ENCODE measurements around the gene ELK4.

The ELK4 gene

DNA sequence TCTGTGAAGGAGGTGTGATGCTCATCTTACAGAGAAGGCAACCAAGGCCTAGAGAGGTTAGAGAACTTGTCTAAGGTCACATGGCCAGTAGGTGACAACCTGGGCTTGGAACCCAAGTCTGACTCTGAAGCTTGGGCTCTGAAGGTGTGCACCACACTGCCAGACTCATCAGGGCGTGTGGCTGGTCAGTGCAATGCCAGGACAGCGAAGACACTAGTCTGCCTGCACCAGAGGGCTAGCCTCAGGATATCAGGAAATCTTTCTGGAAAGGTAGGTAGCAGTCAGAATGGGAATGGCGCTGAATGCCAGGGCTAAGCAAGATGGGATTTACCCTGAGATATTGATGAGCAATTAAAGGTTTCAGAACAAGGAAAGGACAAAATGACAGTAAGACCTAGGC lies 34.9 kb downstream of the ELK4 start:
- in situ Hi-C loops (cut with MboI; ENCODE audit: low pct_unique_long_range_greater_than_20kb, low sequenced_read_pairs, unreplicated experiment), result loop anchor here (5.0 kb wide), 1 partner anchor 35 kb away; the partner anchor contains the start of gene ELK4
- no peak for DNase-seq (ENCODE audit: low spot score)
- TF ChIP-seq CTCF (IDR thresholded peaks at IDR 0.05; ENCODE audit: extremely low read depth, insufficient read depth, missing control alignments), result no peak

DNA sequence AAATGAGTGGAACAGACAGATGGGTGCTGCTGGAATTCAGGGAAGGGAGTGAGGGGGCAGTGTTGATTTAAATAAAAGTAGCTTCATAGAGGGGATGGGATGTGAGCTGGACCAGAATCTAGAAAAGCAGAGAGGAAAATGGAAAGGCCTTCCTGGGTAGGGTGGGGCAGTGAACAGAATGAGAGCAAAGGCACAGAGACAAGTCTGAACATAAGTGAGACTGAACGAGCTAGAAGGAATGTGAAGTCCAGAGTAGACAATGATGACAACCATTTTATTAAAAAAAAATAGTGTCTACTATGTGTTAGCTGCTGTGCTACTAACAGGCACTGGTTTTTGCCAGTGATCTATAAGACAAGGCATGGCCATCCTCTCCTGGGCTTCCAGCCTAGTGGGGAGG lies 36.0 kb downstream of the ELK4 start:
- TF ChIP-seq CTCF (IDR thresholded peaks at IDR 0.05; ENCODE audit: extremely low read depth, insufficient read depth, missing control alignments), result no peak
- DNase-seq (ENCODE audit: low spot score), result no peak
- in situ Hi-C loops (cut with MboI; ENCODE audit: low pct_unique_long_range_greater_than_20kb, low sequenced_read_pairs, unreplicated experiment), result loop anchor here (5.0 kb wide), 1 partner anchor 36 kb away; the partner anchor contains the start of gene ELK4

GRCh38 chr1:205595435-205595834 lies 36.4 kb downstream of the ELK4 start:
- no peak for TF ChIP-seq CTCF (IDR thresholded peaks at IDR 0.05; ENCODE audit: extremely low read depth, insufficient read depth, missing control alignments)
- in situ Hi-C loops (cut with MboI; ENCODE audit: low pct_unique_long_range_greater_than_20kb, low sequenced_read_pairs, unreplicated experiment), result loop anchor here (5.0 kb wide), 1 partner anchor 37 kb away; the partner anchor contains the start of gene ELK4

DNA sequence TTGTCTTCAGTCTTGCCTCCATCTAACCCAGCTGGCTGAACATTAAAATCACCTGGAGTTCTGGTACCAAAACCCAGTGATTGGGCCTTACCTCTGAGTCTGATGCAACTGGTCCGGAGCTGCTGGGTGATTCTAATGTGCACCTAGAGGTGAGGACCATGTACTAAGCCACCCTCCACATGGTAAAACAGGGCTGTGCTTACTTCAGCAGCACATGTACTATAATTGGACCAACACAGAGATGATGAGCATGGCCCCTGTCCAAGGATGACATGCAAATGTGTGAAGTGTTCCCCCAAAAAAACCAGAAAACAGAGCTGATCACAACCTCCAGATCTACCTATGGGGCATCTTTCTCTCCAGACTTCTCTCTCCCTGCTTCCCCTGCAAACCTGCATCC lies 37.0 kb downstream of the ELK4 start:
- no peak for TF ChIP-seq CTCF (IDR thresholded peaks at IDR 0.05; ENCODE audit: extremely low read depth, insufficient read depth, missing control alignments)
- no peak for DNase-seq (ENCODE audit: low spot score)
- in situ Hi-C loops (cut with MboI; ENCODE audit: low pct_unique_long_range_greater_than_20kb, low sequenced_read_pairs, unreplicated experiment), result loop anchor here (5.0 kb wide), 1 partner anchor 37 kb away; the partner anchor contains the start of gene ELK4

More at GRCh38 chr1:205595435-205595834, 36.4 kb downstream of the ELK4 start:
- no peak for DNase-seq (ENCODE audit: low spot score)

- DNase-seq (ENCODE audit: low spot score), result no peak
- in situ Hi-C loops (cut with MboI; ENCODE audit: low pct_unique_long_range_greater_than_20kb, low sequenced_read_pairs, unreplicated experiment), result no loop called here
- no peak for TF ChIP-seq CTCF (IDR thresholded peaks at IDR 0.05; ENCODE audit: extremely low read depth, insufficient read depth, missing control alignments)
Measured at GRCh38 chr1:205593967-205594366, 37.8 kb downstream of the ELK4 start.

- no peak for TF ChIP-seq CTCF (IDR thresholded peaks at IDR 0.05; ENCODE audit: extremely low read depth, insufficient read depth, missing control alignments)
- DNase-seq (ENCODE audit: low spot score), result peak; percentile 40
- in situ Hi-C loops (cut with MboI; ENCODE audit: low pct_unique_long_range_greater_than_20kb, low sequenced_read_pairs, unreplicated experiment), result no loop called here
Measured at GRCh38 chr1:205593532-205593931, 38.3 kb downstream of the ELK4 start.
